GM12865 (cell line): Measurements from ENCODE around the gene GPX6.
"Not testable (repeated sequence)": the region's sequence is repeated elsewhere in the genome, so short reads cannot be mapped to it uniquely, and the experiment has no call there.

ENCODE experiments used
- DNase-seq: peaks from one replicate; pipeline ENCODE4 v3.0.0; 2010; ENCODE audit warnings: low read depth
- H3K4me3 ChIP-seq: 2 replicates; pipeline ENCODE4 v1.5.1; 2011; ENCODE audit warnings: mild to moderate bottlenecking, low read depth, low read length, control low read depth
- TF ChIP-seq, protein P1 (sequence below): IDR thresholded peaks from 2 replicates; pipeline ENCODE4 v1.5.1; 2011; ENCODE audit warnings: low read length, control low read depth, low read depth, inconsistent platforms; ENCODE audit not compliant: insufficient read depth; ENCODE audit errors: missing control alignments

GPX6 gene

DNA sequence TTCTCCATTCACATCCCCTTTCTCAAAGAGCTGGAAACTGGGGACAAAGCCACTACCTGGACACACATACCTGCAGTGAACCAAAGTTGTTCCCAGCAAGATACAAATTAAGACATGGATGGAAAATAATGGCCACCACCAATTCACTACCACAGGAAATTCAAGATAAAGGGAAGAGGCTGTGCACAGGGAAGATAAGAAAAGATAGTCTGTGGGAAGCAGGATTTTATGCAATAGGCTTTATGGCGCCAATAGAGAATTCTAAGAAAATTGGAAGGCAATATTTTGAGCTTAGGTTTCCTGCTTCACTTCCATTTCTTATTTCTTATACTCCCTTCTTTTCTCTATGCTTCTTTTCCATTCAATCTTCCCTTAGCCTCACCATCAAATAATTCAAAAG lies 9.9 kb downstream of the GPX6 start:
- no peak overlapping the region for H3K4me3 ChIP-seq
- TF ChIP-seq, protein P1, sequence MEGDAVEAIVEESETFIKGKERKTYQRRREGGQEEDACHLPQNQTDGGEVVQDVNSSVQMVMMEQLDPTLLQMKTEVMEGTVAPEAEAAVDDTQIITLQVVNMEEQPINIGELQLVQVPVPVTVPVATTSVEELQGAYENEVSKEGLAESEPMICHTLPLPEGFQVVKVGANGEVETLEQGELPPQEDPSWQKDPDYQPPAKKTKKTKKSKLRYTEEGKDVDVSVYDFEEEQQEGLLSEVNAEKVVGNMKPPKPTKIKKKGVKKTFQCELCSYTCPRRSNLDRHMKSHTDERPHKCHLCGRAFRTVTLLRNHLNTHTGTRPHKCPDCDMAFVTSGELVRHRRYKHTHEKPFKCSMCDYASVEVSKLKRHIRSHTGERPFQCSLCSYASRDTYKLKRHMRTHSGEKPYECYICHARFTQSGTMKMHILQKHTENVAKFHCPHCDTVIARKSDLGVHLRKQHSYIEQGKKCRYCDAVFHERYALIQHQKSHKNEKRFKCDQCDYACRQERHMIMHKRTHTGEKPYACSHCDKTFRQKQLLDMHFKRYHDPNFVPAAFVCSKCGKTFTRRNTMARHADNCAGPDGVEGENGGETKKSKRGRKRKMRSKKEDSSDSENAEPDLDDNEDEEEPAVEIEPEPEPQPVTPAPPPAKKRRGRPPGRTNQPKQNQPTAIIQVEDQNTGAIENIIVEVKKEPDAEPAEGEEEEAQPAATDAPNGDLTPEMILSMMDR, result no peak
- DNase-seq, result no peak

DNA sequence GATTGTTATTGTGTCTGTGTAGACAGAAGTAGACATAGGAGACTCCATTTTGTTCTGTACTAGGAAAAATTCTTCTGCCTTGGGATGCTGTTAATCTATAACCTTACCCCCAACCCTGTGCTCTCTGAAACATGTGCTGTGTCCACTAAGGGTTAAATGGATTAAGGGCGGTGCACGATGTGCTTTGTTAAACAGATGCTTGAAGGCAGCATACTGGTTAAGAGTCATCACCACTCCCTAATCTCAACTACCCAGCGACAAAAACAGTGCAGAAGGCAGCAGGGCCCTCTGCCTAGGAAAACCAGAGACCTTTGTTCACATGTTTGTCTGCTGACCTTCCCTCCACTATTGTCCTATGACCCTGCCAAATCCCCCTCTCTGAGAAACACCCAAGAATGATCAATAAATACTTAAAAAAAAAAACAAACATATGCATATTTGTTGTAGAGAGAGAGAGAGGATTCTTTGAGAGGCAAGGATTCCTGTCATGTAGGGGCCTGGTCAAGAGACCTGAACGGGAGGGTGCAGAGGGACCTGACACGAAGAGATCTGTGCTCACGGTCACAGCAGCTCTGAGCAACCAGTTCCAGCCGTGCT lies 12.8 kb downstream of the GPX6 start:
- DNase-seq, result not testable (repeated sequence)

DNA sequence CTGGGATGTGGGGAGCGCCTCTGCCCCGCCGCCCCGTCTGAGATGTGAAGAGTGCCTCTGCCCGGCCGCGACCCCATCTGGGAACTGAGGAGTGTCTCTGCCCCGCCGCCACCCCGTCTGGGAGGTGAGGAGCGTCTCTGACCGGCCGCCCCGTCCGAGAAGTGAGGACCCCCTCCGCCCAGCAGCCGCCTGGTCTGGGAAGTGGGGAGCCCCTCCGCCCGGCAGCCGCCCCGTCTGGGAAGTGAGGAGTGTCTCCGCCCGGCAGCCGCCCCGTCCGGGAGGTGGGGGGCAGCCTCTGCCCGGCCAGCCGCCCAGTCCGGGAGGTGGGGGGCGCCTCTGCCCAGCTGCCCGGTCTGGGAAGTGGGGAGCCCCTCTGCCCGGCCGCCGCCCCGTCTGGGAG lies 13.5 kb downstream of the GPX6 start:
- not testable (repeated sequence) for H3K4me3 ChIP-seq, DNase-seq

More for the DNA sequence above, 12.8 kb downstream of the GPX6 start:
- H3K4me3 ChIP-seq, result not testable (repeated sequence)

DNA sequence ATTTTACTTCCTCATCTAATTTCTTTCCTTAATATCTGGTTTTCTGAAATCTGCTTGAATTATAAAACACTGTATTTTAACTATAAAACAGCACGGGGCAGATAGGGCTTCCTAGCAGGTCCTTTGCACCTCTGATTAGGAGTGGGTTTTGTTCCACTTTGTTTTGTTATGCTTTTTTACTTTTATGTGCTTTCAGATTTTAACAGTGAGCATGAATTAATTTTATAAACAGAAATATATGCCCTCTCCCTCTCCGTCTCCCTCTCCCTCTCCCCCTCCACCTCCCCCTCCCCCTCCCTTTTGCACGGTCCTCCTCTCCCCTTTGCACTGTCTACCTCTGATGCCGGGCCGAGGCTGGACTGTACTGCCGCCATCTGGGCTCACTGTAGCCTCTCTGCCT lies 14.3 kb downstream of the GPX6 start:
- H3K4me3 ChIP-seq, result no peak overlapping the region
- no peak for DNase-seq
- TF ChIP-seq, protein P1, result no peak

DNA sequence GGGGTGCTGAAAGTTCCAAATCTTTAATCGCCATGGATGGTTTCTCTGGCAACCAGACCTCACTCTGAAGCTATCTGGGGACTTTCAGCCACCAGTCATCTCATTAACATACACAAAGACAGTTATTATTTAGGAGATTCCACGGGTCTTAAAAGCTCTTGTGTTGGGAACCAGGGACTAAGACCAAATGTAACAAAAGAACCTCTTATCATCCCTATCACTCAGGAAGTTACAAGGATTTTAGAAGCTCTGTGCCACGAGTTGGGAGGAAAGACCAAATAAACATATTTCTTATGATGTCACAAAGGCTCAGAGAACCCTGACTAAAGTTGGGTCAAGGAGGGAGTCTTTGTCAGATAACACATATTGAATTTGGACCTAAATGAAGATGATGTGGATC lies 17.7 kb downstream of the GPX6 start:
- DNase-seq, result no peak
- TF ChIP-seq, protein P1, result no peak
- no peak overlapping the region for H3K4me3 ChIP-seq

DNA sequence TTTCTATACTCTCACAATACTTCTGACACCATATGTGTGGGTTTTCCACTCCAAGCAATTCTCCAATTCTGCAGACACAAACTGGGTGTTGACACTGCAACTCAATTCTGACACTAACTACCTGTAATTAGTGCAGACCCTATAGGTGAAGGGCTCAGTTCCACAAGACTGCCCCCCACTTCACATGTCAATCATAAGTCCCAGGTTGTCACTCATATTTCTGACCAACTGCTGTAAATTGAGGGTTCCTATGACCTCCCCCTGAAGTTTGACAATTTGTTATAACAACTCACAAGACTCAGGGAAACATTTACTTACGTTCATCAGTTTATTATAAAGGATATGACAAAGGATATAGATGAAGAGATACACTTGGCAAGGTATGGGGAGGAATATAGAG lies 18.3 kb downstream of the GPX6 start:
- DNase-seq, result no peak
- no peak overlapping the region for H3K4me3 ChIP-seq
- TF ChIP-seq, protein P1, result no peak

DNA sequence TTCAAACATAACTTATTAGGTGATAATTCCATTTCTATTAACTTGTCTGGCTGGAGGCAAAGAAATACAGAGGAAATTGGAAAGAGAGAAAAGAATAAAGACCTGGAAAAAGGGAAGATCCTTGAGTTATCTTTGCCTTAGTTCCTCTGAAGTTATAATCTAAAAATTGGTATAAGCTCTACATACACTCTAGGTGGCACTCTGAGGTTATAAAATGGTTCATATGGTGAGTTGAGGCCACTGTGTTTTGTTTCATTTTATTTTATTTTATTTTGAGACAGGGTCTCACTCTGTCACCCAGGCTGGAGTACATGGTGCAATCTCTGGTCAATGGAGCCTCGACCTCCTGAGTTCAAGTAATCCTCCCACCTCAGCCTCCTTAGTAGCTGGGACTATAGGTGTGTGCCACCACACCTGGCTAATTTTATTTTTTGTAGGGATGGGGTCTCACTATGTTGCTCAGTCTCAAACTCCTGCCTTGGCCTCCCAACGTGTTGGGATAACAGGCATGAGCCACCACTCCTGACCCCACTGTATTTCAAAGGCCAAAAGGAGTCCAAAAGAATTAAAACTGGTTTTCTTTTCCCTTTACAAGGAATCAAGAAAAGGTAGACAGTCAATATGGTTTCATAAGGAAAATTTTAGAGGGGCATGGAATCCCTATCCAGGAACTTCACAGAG lies 19.4 kb downstream of the GPX6 start:
- H3K4me3 ChIP-seq, result no peak overlapping the region
- no peak for DNase-seq
- TF ChIP-seq, protein P1, result peak; percentile 9

DNA sequence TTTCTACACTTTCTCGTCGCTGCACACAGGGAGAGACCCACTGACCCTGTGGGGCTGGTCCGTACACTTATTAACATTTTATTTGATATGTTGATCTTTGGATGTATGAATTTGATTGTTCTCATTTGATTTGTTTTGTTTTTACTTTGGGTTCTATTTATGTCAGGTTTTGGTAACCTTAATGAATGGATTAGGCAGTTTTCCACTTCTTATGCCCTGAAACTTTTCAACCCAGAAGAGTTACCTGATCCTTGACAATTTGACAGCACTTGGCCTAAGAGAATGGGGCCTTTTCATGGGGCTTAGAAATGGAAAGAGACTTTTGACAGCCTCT lies 23.6 kb downstream of the GPX6 start:
- TF ChIP-seq, protein P1, result no peak
- no peak overlapping the region for H3K4me3 ChIP-seq
- DNase-seq, result no peak
